Liver (tissue), 9 donors: ENCODE measurements around the gene MUC6. TPM values are rescaled to one million over a fixed set of nuclear protein-coding genes. Genes with fewer than 3 reads are reported as not detected.

Experiments used
- DNase-seq: peaks from one replicate; pipeline ENCODE4 v3.0.0-alpha.2; 2017; ENCODE audit warnings: low spot score
- H3K27ac ChIP-seq, 2 donors: one replicate each; pipeline ENCODE4 v1.7.0; 2013; ENCODE audit warnings: inconsistent platforms in 2 of 2, low read length in 2 of 2, control low read depth in 1 of 2, low read depth in 1 of 2, mild to moderate bottlenecking in 1 of 2
- H3K27me3 ChIP-seq, 4 donors: one replicate each; pipeline versions ENCODE4 v1.6.1 to v1.7.0; 2013; ENCODE audit warnings: low read length in 3 of 4, inconsistent platforms in 1 of 4, mild to moderate bottlenecking in 1 of 4, moderate library complexity in 1 of 4; ENCODE audit not compliant: control insufficient read depth in 4 of 4, insufficient read depth in 4 of 4
- H3K36me3 ChIP-seq, 4 donors: one replicate each; pipeline versions ENCODE4 v1.6.1 to v1.7.0; 2013; ENCODE audit warnings: low read length in 3 of 4, mild to moderate bottlenecking in 3 of 4, low read depth in 1 of 4, moderate library complexity in 1 of 4; ENCODE audit not compliant: control insufficient read depth in 4 of 4, insufficient read depth in 3 of 4
- H3K4me1 ChIP-seq, 4 donors: one replicate each; pipeline versions ENCODE4 v1.6.1 to v1.7.0; 2013; ENCODE audit warnings: low read length in 3 of 4, mild to moderate bottlenecking in 3 of 4, moderate library complexity in 1 of 4; ENCODE audit not compliant: control insufficient read depth in 4 of 4, insufficient read depth in 4 of 4
- H3K4me3 ChIP-seq, 3 donors: one replicate each; pipeline versions ENCODE4 v1.6.1 to v1.7.0; 2013; ENCODE audit warnings: low read length in 3 of 3, control low read depth in 1 of 3, low read depth in 1 of 3, mild to moderate bottlenecking in 1 of 3
- H3K9ac ChIP-seq, 2 donors: one replicate each; pipeline ENCODE4 v1.7.0; 2013; ENCODE audit warnings: low read length in 2 of 2, mild to moderate bottlenecking in 2 of 2, moderate library complexity in 2 of 2, control low read depth in 1 of 2, low read depth in 1 of 2
- H3K9me3 ChIP-seq, 4 donors: one replicate each; pipeline versions ENCODE4 v1.6.1 to v1.7.0; 2013; ENCODE audit warnings: low read length in 3 of 4; ENCODE audit not compliant: control insufficient read depth in 4 of 4
- CTCF ChIP-seq: fragments of 150-350 bp; IDR thresholded peaks from 2 replicates; pipeline ENCODE4 v1.5.1; 2017; ENCODE audit warnings: improper control_type of control experiment, low read depth, low read length; ENCODE audit not compliant: missing input control
- JUND ChIP-seq, 2 donors: IDR thresholded peaks; 2 replicates each; pipeline ENCODE4 v1.6.1; 2016; ENCODE audit warnings: antibody characterized with exemption in 2 of 2
- MAX ChIP-seq: IDR thresholded peaks from 2 replicates; pipeline ENCODE4 v1.6.1; 2016; ENCODE audit warnings: antibody characterized with exemption
- RAD21 ChIP-seq, 2 donors: IDR thresholded peaks; 2 replicates each; pipeline ENCODE4 v1.6.1; 2016; ENCODE audit warnings: antibody characterized with exemption in 2 of 2, mild to moderate bottlenecking in 2 of 2
- REST ChIP-seq: IDR thresholded peaks from 2 replicates; pipeline ENCODE4 v1.6.1; 2016; ENCODE audit warnings: antibody characterized with exemption, mild to moderate bottlenecking
- TAF1 ChIP-seq: conservative IDR thresholded peaks from 2 replicates; pipeline ENCODE4 v1.6.1; 2016; ENCODE audit warnings: antibody characterized with exemption, mild to moderate bottlenecking
- ZBTB33 ChIP-seq: IDR thresholded peaks from 2 replicates; pipeline ENCODE4 v1.6.1; 2016; ENCODE audit warnings: antibody characterized with exemption
- WGBS: extraction: QIAGEN DNeasy Blood & Tissue Kit; methylation state at CpG from one replicate; pipeline ENCODE4 v1.1.7; 2013; 5-methylcytosine and 5-hydroxymethylcytosine counted together
- polyA plus RNA-seq, 2 donors: library from polyadenylated mRNA; stranded (reverse) in 1 of 2; unstranded in 1 of 2; fragments of 200-250 nt in 1 of 2; fragments of >200 nt in 1 of 2; fragmentation: Nextera tagmentation in 1 of 2; extraction: Ambion mirVana in 1 of 2; gene quantifications; one replicate each; pipeline versions ENCODE4 v1.2.1 to v1.2.3, GENCODE V29; 2013 to 2015
- total RNA-seq, 2 donors: library from RNA; depleted of rRNA; stranded (reverse); fragments of >200 nt; gene quantifications; one replicate each; pipeline ENCODE4 v1.2.3, GENCODE V29; 2014
- donor health status: healthy.
- donor health status: healthy.
- donor health status: healthy.
- donor health status: healthy.
- donor health status: healthy.

Gene MUC6
- total and polyA plus RNA-seq, 4 donors = 0.05 to 0.54 (median 0.18) TPM

- no peaks in the 10 kb centered on the region for H3K27me3 ChIP-seq
- no peaks in the 10 kb centered on the region for H3K9me3 ChIP-seq
- H3K36me3 ChIP-seq = peaks cover 26 to 69% (median 38%) of the 10 kb centered on the region in 4 donors
- TF ChIP-seq ZBTB33 (no peak), TAF1 (no peak)
- peaks cover 3 to 6% (median 3%) of the 10 kb centered on the region in 4 donors for H3K4me1 ChIP-seq
- WGBS = 94% methylated on average over 32 of the region's 32 CpGs
- no peak for DNase-seq
- no peak overlapping the region for H3K9ac ChIP-seq
- H3K27ac ChIP-seq = no peak overlapping the region
- H3K4me3 ChIP-seq = no peak overlapping the region
Observed at GRCh38 chr11:1001617-1002405, 34.7 kb downstream of the MUC6 start.

GRCh38 chr11:1000357-1001278 lies 35.9 kb downstream of the MUC6 start:
- Histone ChIP-seq H3K4me1 (peaks cover 3 to 6% (median 3%) of the 10 kb centered on the region in 4 donors), H3K36me3 (peaks cover 27 to 68% (median 37%) of the 10 kb centered on the region in 4 donors), H3K9ac (no peak overlapping the region), H3K27me3 (no peaks in the 10 kb centered on the region), H3K9me3 (no peaks in the 10 kb centered on the region), H3K27ac (no peak overlapping the region), H3K4me3 (no peak overlapping the region)
- 95% methylated on average over 38 of the region's 38 CpGs for WGBS
- DNase-seq = no peak
- no peak for TF ChIP-seq MAX
- no peak for TF ChIP-seq CTCF
- no peak for TF ChIP-seq JUND (IDR thresholded peaks at IDR 0.05)
- no peak for TF ChIP-seq REST
- TF ChIP-seq RAD21 (IDR thresholded peaks at IDR 0.05) = no peak
